Progenitor cell of endocrine pancreas (in vitro differentiated cells): ENCODE measurements around the gene GNG12. TPM values are rescaled to one million over a fixed set of nuclear protein-coding genes. Genes with fewer than 3 reads are reported as not detected.
"Not testable (repeated sequence)": the region's sequence is repeated elsewhere in the genome, so short reads cannot be mapped to it uniquely, and the experiment has no call there.

Experiments
- DNase-seq: peaks from one replicate; pipeline ENCODE4 v3.0.0; 2021; ENCODE audit warnings: low spot score; ENCODE audit not compliant: unreplicated experiment
- H3K27ac Mint-ChIP-seq: 2 replicates; pipeline ENCODE4 v1.8.0; 2021; ENCODE audit warnings: mild to moderate bottlenecking, moderate library complexity, mixed read lengths
- H3K27me3 Mint-ChIP-seq: 2 replicates; pipeline ENCODE4 v1.8.0; 2021; ENCODE audit warnings: mixed read lengths
- H3K36me3 Mint-ChIP-seq: 2 replicates; pipeline ENCODE4 v1.8.0; 2022; ENCODE audit warnings: mixed read lengths; ENCODE audit not compliant: insufficient read depth
- H3K4me1 Mint-ChIP-seq: 2 replicates; pipeline ENCODE4 v1.8.0; 2021; ENCODE audit warnings: low read depth, mixed read lengths
- H3K4me3 Mint-ChIP-seq: 2 replicates; pipeline ENCODE4 v1.8.0; 2021; ENCODE audit warnings: low read depth, mild to moderate bottlenecking, moderate library complexity, mixed read lengths
- H3K9me3 Mint-ChIP-seq: 2 replicates; pipeline ENCODE4 v1.8.0; 2021; ENCODE audit warnings: low read depth, mixed read lengths
- CTCF ChIP-seq: fragments of 200-600 bp; sonication (generic); IDR thresholded peaks from one replicate; pipeline ENCODE4 v1.5.0; 2021; ENCODE audit warnings: antibody characterized with exemption, mild to moderate bottlenecking; ENCODE audit not compliant: unreplicated experiment
- total RNA-seq: library from RNA; stranded (reverse); gene quantifications from 2 replicates; pipeline ENCODE4 v1.2.1, GENCODE V29; 2021

Gene GNG12
- total RNA-seq, 1 donor from 2014 or later: 8.9 TPM

GRCh38 chr1:67664048-67664447, 169.2 kb downstream of the GNG12 start:
- no peak for DNase-seq
- Mint-ChIP-seq H3K9me3 (no peaks in the 10 kb centered on the region), H3K27me3 (peaks cover 14% of the 10 kb centered on the region), H3K4me3 (no peak overlapping the region), H3K27ac (no peak overlapping the region), H3K36me3 (no peaks in the 10 kb centered on the region), H3K4me1 (peaks cover 2% of the 10 kb centered on the region)
- TF ChIP-seq CTCF: no peak

GRCh38 chr1:67662884-67663283, 170.4 kb downstream of the GNG12 start:
- Mint-ChIP-seq H3K36me3 (no peaks in the 10 kb centered on the region), H3K9me3 (no peaks in the 10 kb centered on the region), H3K4me3 (no peak overlapping the region), H3K4me1 (no peaks in the 10 kb centered on the region), H3K27ac (no peak overlapping the region), H3K27me3 (peaks cover 12% of the 10 kb centered on the region)
- no peak for DNase-seq
- TF ChIP-seq CTCF: no peak

GRCh38 chr1:67659229-67659628, 174.0 kb downstream of the GNG12 start:
- no peak for DNase-seq
- Mint-ChIP-seq H3K4me1 (no peaks in the 10 kb centered on the region), H3K9me3 (no peaks in the 10 kb centered on the region), H3K27ac (no peak overlapping the region), H3K27me3 (peaks cover 12% of the 10 kb centered on the region), H3K36me3 (no peaks in the 10 kb centered on the region), H3K4me3 (no peak overlapping the region)
- TF ChIP-seq CTCF: no peak

GRCh38 chr1:67657152-67657551, 176.1 kb downstream of the GNG12 start:
- DNase-seq, H3K27ac Mint-ChIP-seq, H3K36me3 Mint-ChIP-seq, H3K4me1 Mint-ChIP-seq, H3K4me3 Mint-ChIP-seq, H3K9me3 Mint-ChIP-seq: not testable (repeated sequence)
- peaks cover 15% of the 10 kb centered on the region for H3K27me3 Mint-ChIP-seq

- H3K9me3 Mint-ChIP-seq: no peaks in the 10 kb centered on the region
- H3K27ac Mint-ChIP-seq: no peak overlapping the region
- TF ChIP-seq CTCF: no peak
- no peak overlapping the region for H3K4me3 Mint-ChIP-seq
- DNase-seq: no peak
- H3K27me3 Mint-ChIP-seq: peaks cover 13% of the 10 kb centered on the region
- H3K4me1 Mint-ChIP-seq: no peaks in the 10 kb centered on the region
- H3K36me3 Mint-ChIP-seq: no peaks in the 10 kb centered on the region
Observed at GRCh38 chr1:67655581-67655980, 177.7 kb downstream of the GNG12 start.

DNA sequence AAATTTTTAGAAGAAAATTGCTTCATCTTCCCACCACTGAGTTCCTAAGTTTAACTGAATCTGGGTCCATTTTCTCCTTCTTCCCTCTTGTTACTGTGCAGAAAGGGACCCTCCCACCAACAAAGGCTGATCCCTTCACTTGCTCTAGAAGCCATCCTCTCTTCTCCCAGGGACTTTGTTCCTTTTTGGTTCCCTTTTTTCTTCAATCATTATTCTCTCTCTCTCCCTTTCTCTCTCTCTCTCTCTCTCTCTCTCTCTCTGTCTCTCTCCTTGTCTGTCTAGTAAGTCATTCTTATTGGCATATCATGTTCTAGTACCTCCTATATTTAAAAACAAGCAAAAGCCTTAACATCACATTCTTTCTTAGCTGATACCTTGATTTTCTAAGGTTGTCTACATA, 180.0 kb downstream of the GNG12 start:
- Mint-ChIP-seq H3K36me3 (no peaks in the 10 kb centered on the region), H3K4me3 (no peak overlapping the region), H3K27ac (no peak overlapping the region), H3K4me1 (no peaks in the 10 kb centered on the region), H3K27me3 (peaks cover 4% of the 10 kb centered on the region), H3K9me3 (no peaks in the 10 kb centered on the region)
- no peak for TF ChIP-seq CTCF
- no peak for DNase-seq
